Naive thymus-derived CD8-positive, alpha-beta T cell (primary cell): Measurements from ENCODE around the gene ACTL10. TPM values are rescaled to one million over a fixed set of nuclear protein-coding genes. Genes with fewer than 3 reads are reported as not detected.

ENCODE experiments used
- ATAC-seq, 2 donors: fragments of 150-1000 bp; cut with Tn5 transposase in 1 of 2; sonication (Bioruptor Pico), chemical (Tn5 transposase) in 1 of 2; 1 replicate in 1 of 2; 2 replicates in 1 of 2; pipeline ENCODE4 v1.10.0; 2021; ENCODE audit warnings: mild to moderate bottlenecking in 2 of 2, moderate library complexity in 2 of 2
- POLR2A ChIA-PET: fragments of 350-600 bp; sonication (Branson Sonifier 250); formaldehyde crosslinking; loops from one replicate; lab custom pipeline; 2021; ENCODE audit warnings: antibody characterized with exemption; lab: Charles Lee
- DNase-seq, 10 donors: peaks; one replicate each; pipeline versions ENCODE4 v3.0.0 to v3.0.0-alpha.2; 2020 to 2022
- H3K27ac Mint-ChIP-seq, 10 donors: one replicate each; pipeline ENCODE4 v1.8.0; 2020 to 2022; ENCODE audit warnings: mild to moderate bottlenecking in 10 of 10, mixed read lengths in 10 of 10, moderate library complexity in 4 of 10, inconsistent platforms in 1 of 10
- H3K27me3 Mint-ChIP-seq, 5 donors: one replicate each; pipeline ENCODE4 v1.8.0; 2021 to 2022; ENCODE audit warnings: mixed read lengths in 5 of 5
- H3K36me3 Mint-ChIP-seq, 3 donors: one replicate each; pipeline ENCODE4 v1.8.0; 2020 to 2022; ENCODE audit warnings: mixed read lengths in 3 of 3, mild to moderate bottlenecking in 2 of 3, inconsistent platforms in 1 of 3
- H3K4me1 Mint-ChIP-seq, 4 donors: one replicate each; pipeline ENCODE4 v1.8.0; 2021 to 2022; ENCODE audit warnings: mixed read lengths in 4 of 4
- H3K4me3 Mint-ChIP-seq, 10 donors: one replicate each; pipeline ENCODE4 v1.8.0; 2020 to 2022; ENCODE audit warnings: mild to moderate bottlenecking in 10 of 10, mixed read lengths in 10 of 10, moderate library complexity in 6 of 10, inconsistent platforms in 1 of 10
- H3K9me3 Mint-ChIP-seq, 9 donors: one replicate each; pipeline ENCODE4 v1.8.0; 2020 to 2022; ENCODE audit warnings: mixed read lengths in 9 of 9, mild to moderate bottlenecking in 3 of 9, inconsistent platforms in 1 of 9, moderate library complexity in 1 of 9
- polyA plus RNA-seq, 3 donors: library from polyadenylated mRNA; unstranded; fragments of 300-500 nt; fragmentation: Illumina TruSeq; gene quantifications; one replicate each; pipeline ENCODE4 v1.2.3, GENCODE V29; 2021
- total RNA-seq, 8 experiments: library from RNA in 2 of 8; stranded (reverse) in 2 of 8; gene quantifications; one replicate each; pipeline ENCODE4 v1.2.3 and lab custom pipeline; 2021 to 2026

Gene ACTL10
- total and polyA plus RNA-seq, 5 experiments from 2014 or later, result 1.8 to 4.5 (median 3.2) TPM

- Mint-ChIP-seq H3K9me3 (no peaks in the 10 kb centered on the region), H3K36me3 (peaks cover 0 to 2% (median 0%) of the 10 kb centered on the region in 3 donors), H3K4me1 (peaks cover 22 to 52% (median 39%) of the 10 kb centered on the region in 4 donors), H3K27ac (peak overlapping the region in 5 of 10 donors; percentile 3 to 51 (median 3)), H3K4me3 (peak overlapping the region; percentile 30 to 95 (median 76)), H3K27me3 (no peaks in the 10 kb centered on the region)
- DNase-seq (no peak), ATAC-seq (no peak)
- POLR2A ChIA-PET, result interaction anchor here (0.6 to 3.3 kb wide), 18 partner anchors 11 to 440 kb away, joined by 3 to 21 read pairs (median 6); partner anchors contain the start of genes CBFA2T2, PXMP4, SNTA1 and ZNF341
Measured at GRCh38 chr20:33668466-33669155, 1.9 kb downstream of the ACTL10 start.

DNA sequence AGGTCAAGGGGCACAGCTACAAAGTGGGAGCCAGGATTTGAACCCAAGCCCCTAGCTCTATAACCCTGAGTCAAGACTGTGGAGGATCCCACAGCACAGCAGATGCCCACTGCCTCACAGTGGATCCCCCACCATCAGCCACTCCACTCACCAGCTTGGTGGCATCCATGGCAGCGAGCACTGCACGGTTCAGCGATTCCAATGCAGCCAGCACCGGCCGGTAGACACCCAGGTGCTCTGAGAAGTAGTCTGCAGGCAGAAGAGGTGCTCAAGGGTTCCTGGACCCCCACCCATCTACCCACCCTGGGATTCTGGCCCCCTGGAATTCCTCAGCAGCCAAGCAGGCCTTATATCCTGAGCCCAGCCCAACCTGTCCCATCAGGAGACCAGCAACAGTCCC is 2.5 kb downstream of the ACTL10 start:
- POLR2A ChIA-PET, result interaction anchor here (0.9 to 3.3 kb wide), 4 partner anchors 10 to 63 kb away, joined by 4 to 21 read pairs (median 11); partner anchors contain the start of genes PXMP4 and ZNF341
- H3K27ac Mint-ChIP-seq, result peak overlapping the region in 1 of 10 donors; percentile 10
- no peak for DNase-seq
- H3K27me3 Mint-ChIP-seq, result no peaks in the 10 kb centered on the region
- peak overlapping the region in 2 of 10 donors; percentile 7 to 41 for H3K4me3 Mint-ChIP-seq
- peaks cover 0 to 2% (median 0%) of the 10 kb centered on the region in 3 donors for H3K36me3 Mint-ChIP-seq
- H3K4me1 Mint-ChIP-seq, result peaks cover 22 to 50% (median 39%) of the 10 kb centered on the region in 4 donors
- H3K9me3 Mint-ChIP-seq, result no peaks in the 10 kb centered on the region
- no peak for ATAC-seq

DNA sequence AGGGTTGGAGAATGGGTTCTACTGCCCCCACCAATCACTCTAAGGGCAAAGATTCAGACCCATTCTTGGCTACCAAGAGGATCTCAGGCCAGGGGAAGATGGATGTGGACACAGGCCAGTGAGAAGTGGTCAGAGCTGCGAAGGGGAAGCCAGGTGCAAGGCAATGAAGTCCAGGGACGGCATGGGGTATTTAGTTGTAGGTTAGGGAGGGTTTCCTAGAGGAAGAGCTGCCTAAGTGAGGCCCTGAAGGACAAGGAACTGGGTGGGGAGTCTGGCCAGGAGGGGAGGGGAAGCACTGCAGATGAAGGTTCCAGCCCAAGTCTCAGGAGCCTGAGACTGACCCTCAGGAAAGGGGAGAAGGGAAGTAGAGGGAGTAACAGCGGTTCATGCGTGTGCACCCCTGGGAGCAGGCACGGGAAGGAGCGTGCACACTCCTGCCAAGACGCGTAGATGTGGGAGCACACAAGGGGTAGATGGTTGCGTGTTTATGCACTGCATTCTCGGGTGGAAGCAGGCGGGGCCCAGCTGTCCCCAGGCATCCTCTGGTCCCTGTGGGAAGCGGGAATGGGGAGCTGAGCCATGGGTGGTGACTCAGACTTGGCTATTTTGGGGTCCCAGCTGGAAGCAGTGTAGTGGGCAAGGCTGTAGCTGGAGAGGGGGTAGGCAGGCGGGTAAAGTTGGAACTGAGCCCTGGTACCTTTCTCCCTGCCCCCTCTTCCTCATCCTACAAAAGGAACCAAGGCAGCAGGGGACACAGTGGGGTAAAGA is 3.3 kb downstream of the ACTL10 start:
- Mint-ChIP-seq H3K4me3 (peak overlapping the region in 3 of 10 donors; percentile 17 to 69 (median 29)), H3K27me3 (no peaks in the 10 kb centered on the region), H3K36me3 (peaks cover 0 to 2% (median 0%) of the 10 kb centered on the region in 3 donors), H3K9me3 (no peaks in the 10 kb centered on the region), H3K4me1 (peaks cover 16 to 47% (median 34%) of the 10 kb centered on the region in 4 donors), H3K27ac (peak overlapping the region in 3 of 10 donors; percentile 7 to 45 (median 40))
- DNase-seq, result no peak
- POLR2A ChIA-PET, result interaction anchor here (0.9 kb wide), 1 partner anchor 13 kb away, joined by 4 read pairs; no protein-coding TSS in a partner anchor
- no peak for ATAC-seq

- Mint-ChIP-seq H3K4me3 (peak overlapping the region in 4 of 10 donors; percentile 5 to 54 (median 14)), H3K9me3 (no peaks in the 10 kb centered on the region), H3K36me3 (peaks cover 0 to 2% (median 0%) of the 10 kb centered on the region in 3 donors), H3K4me1 (peaks cover 17 to 46% (median 34%) of the 10 kb centered on the region in 4 donors), H3K27me3 (no peaks in the 10 kb centered on the region), H3K27ac (peak overlapping the region in 5 of 10 donors; percentile 15 to 70 (median 22))
- ATAC-seq, result no peak
- no peak for DNase-seq
- POLR2A ChIA-PET, result interaction anchor here (0.7 kb wide), 1 partner anchor 49 kb away, joined by 4 read pairs; the partner anchor contains the start of gene PXMP4
Measured at GRCh38 chr20:33670715-33671499, 4.2 kb downstream of the ACTL10 start.

DNA sequence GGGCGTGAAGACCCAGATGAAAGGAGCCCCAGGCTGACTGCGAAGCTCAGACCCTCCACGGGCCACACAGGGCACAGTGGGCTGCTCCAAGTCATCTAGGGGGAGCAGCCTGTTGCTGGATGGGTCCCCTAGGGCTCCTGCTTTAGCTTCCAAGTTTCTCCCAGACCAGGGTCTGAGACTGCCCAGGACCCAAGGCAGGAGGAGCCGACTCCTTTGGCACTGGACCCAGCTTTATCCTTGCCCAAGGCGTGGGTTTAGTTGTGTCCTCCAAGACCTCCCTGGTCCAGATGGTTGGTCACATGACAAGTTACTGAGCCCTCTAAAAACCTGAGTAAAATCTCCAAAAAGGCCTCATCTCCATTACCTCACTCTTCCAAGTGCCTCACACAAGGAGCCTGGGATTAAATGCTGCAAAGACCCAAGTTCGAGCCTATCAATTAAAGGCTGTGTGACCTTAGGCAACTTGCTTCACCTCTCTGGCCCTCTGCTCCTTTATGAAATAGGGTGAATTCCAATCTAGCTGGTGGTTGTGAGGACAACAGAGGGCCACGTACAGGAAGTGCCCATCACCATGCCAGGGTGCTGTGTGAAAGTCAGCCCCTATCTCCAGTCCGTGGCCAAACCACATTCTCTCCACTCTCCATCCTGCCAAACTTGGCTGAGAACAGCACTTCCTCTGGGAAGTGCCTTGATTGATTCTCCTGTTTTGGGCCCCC is 5.0 kb downstream of the ACTL10 start:
- POLR2A ChIA-PET, result interaction anchor here (0.7 kb wide), 1 partner anchor 48 kb away, joined by 4 read pairs; the partner anchor contains the start of gene PXMP4
- Mint-ChIP-seq H3K9me3 (no peaks in the 10 kb centered on the region), H3K4me1 (peaks cover 13 to 38% (median 29%) of the 10 kb centered on the region in 4 donors), H3K27ac (peak overlapping the region in 4 of 10 donors; percentile 28 to 73 (median 42)), H3K36me3 (peaks cover 0 to 2% (median 0%) of the 10 kb centered on the region in 3 donors), H3K27me3 (no peaks in the 10 kb centered on the region), H3K4me3 (peak overlapping the region in 7 of 10 donors; percentile 15 to 47 (median 36))
- DNase-seq, result no peak
- ATAC-seq, result no peak

DNA sequence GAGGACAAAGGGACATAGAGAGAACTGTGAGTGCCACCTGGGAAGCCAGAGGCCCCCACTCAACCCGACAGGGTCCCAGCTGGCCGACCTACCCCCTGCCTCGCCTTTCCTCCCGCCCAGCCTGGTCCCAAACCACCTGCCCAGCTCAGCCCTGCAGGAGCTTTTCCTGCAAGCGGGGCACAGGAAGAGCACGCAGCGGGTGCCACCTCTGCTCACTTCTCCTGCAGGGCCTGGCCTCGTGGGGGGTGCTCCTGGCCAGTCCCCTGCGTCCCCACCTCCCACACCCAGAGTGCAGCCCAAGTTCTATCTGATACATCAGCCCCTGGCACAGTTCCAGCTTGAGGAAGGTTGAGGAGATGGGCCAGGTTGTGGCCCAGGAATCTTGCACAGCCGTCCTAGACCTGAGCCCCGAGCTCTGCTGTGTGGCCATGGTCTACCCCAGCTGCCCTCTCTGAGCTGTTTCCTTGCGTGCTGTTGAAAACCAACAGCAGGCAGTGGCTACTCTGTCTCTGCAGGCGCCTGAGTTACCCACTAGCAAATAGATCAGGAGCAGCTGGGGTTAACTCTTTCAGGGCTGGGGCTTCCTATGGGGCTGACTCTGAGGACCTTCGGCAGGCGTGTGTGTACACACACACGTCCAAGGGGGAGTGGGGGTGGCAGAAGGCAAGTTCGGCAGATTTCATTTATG is 5.8 kb downstream of the ACTL10 start:
- H3K27me3 Mint-ChIP-seq, result no peaks in the 10 kb centered on the region
- peaks cover 13 to 39% (median 28%) of the 10 kb centered on the region in 4 donors for H3K4me1 Mint-ChIP-seq
- peak overlapping the region in 7 of 10 donors; percentile 33 to 73 (median 56) for H3K27ac Mint-ChIP-seq
- peak overlapping the region; percentile 67 to 91 (median 84) for H3K4me3 Mint-ChIP-seq
- ATAC-seq, result no peak
- H3K36me3 Mint-ChIP-seq, result peaks cover 0 to 2% (median 0%) of the 10 kb centered on the region in 3 donors
- no peak for DNase-seq
- H3K9me3 Mint-ChIP-seq, result no peaks in the 10 kb centered on the region
- POLR2A ChIA-PET, result interaction anchor here (1.0 kb wide), 1 partner anchor 9 kb away, joined by 7 read pairs; no protein-coding TSS in a partner anchor

DNA sequence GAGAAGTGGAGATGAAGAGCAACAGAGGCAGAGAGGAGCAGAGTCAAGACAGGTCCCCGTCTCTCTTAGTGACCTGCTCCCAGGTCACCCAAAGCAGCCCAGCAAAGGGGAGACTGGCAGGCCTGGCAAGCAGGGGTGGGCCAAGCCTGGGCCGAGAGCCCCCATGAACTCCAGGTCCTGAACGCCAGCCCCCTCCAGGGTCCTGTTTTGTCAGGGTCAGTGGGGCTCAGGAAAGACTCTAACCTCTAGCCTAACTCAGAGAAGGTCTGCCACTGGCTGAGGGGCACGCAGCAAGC is 6.3 kb downstream of the ACTL10 start:
- ATAC-seq, result no peak
- H3K36me3 Mint-ChIP-seq, result peaks cover 0 to 2% (median 0%) of the 10 kb centered on the region in 3 donors
- peak overlapping the region; percentile 67 to 91 (median 84) for H3K4me3 Mint-ChIP-seq
- no peaks in the 10 kb centered on the region for H3K27me3 Mint-ChIP-seq
- POLR2A ChIA-PET, result interaction anchor here (1.0 kb wide), 1 partner anchor 9 kb away, joined by 7 read pairs; no protein-coding TSS in a partner anchor
- DNase-seq, result no peak
- H3K27ac Mint-ChIP-seq, result peak overlapping the region in 7 of 10 donors; percentile 8 to 73 (median 56)
- peaks cover 13 to 43% (median 28%) of the 10 kb centered on the region in 4 donors for H3K4me1 Mint-ChIP-seq
- no peaks in the 10 kb centered on the region for H3K9me3 Mint-ChIP-seq

GRCh38 chr20:33673410-33674293 is 6.9 kb downstream of the ACTL10 start:
- H3K9me3 Mint-ChIP-seq, result no peaks in the 10 kb centered on the region
- H3K27ac Mint-ChIP-seq, result peak overlapping the region in 8 of 10 donors; percentile 39 to 91 (median 68)
- POLR2A ChIA-PET, result interaction anchor here (1.0 to 1.7 kb wide), 2 partner anchors 10 kb away, joined by 5 to 7 read pairs; no protein-coding TSS in a partner anchor
- peak in 1 of 10 donors; percentile 24 for DNase-seq
- H3K4me3 Mint-ChIP-seq, result peak overlapping the region; percentile 74 to 91 (median 86)
- peaks cover 0 to 2% (median 0%) of the 10 kb centered on the region in 3 donors for H3K36me3 Mint-ChIP-seq
- H3K27me3 Mint-ChIP-seq, result no peaks in the 10 kb centered on the region
- peak; percentile 3 to 47 for ATAC-seq
- peaks cover 13 to 43% (median 31%) of the 10 kb centered on the region in 4 donors for H3K4me1 Mint-ChIP-seq

DNA sequence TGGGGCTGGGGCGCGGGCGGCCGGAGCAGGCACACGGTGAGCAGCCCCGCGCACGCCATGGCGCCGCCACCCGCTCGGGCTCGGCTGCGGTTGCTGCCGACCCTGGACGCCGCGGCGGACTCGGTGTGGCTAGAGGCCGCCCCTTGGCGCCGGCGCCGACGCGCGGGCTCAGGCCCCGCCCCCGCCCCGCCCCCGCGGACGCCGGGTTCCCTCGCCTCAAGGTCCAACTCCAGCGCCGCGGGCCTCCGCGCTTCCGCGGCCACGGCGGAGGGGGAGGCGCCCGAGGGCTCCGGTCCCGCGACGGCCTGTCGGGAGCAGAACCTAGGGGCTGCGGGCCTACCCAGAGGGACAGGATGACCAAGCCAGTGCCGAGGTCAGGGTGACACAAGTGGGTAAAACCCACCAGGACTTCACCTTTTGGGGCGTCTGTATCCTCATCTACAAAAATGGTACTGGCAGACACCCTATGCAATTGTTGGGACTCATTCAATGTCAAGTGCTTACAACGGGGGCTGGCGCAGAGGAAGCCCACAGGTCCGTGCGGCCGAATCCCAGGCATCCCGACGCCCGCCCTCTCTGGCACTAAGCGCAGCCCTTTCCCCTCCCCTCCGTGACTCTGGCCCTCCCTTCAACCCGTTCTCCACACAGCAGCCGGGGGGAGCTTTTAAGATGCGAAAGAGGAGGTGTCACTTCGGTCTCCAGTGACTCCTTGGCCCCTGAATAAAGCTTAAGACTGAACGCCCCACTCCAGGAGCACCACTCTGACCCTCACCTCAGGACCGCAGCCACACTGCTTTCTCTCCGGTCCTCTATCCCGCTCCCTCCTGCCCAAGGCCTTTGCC is 7.8 kb downstream of the ACTL10 start, which contains the start of gene NECAB3:
Gene NECAB3, minus strand, starts transcription at position 135 of the 842 bp plus-strand sequence. Its CDS starts 76 bp downstream, at position 59.
- peak within 1 kb of the TSS; percentile 74 to 91 (median 86) for H3K4me3 Mint-ChIP-seq
- peak within 1 kb of the TSS in 9 of 10 donors; percentile 29 to 91 (median 70) for H3K27ac Mint-ChIP-seq
- H3K27me3 Mint-ChIP-seq, result no peaks in the 10 kb centered on the region
- peaks cover 18 to 49% (median 39%) of the 10 kb centered on the region in 4 donors for H3K4me1 Mint-ChIP-seq
- DNase-seq (peak in 6 of 10 donors; percentile 9 to 67 (median 46)), ATAC-seq (peak; percentile 65 to 84)
- POLR2A ChIA-PET, result interaction anchor here (1.7 kb wide), 1 partner anchor 10 kb away, joined by 5 read pairs; no protein-coding TSS in a partner anchor
- H3K36me3 Mint-ChIP-seq, result peaks cover 0 to 2% (median 0%) of the 10 kb centered on the region in 3 donors
- H3K9me3 Mint-ChIP-seq, result no peaks in the 10 kb centered on the region
